ENCODE data around the gene CSRP1.

Gene CSRP1

DNA sequence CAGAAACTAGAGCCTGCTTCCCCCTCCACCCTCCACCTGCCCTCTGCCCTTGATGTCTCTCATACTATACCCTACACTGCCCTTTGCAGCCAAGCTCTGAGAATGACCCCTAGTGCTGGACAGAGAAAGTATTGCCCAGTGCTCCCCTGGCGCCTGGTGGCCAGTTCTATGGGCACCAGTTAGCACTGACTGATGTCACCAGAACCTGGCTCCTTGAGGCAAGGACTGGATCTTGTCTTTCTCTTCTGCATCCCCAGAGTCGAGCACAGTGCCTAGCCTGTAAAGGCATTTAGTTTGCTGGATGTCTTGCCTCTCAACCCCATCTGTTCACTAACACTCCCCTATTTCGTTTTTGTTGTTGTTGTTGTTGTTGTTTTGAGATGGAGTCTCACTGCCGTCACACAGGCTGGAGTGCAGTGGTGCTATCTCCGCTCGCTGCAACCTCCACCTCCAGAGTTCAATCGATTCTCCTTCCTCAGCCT, 43.8 kb downstream of the CSRP1 start:
- TF ChIP-seq, protein P1, sequence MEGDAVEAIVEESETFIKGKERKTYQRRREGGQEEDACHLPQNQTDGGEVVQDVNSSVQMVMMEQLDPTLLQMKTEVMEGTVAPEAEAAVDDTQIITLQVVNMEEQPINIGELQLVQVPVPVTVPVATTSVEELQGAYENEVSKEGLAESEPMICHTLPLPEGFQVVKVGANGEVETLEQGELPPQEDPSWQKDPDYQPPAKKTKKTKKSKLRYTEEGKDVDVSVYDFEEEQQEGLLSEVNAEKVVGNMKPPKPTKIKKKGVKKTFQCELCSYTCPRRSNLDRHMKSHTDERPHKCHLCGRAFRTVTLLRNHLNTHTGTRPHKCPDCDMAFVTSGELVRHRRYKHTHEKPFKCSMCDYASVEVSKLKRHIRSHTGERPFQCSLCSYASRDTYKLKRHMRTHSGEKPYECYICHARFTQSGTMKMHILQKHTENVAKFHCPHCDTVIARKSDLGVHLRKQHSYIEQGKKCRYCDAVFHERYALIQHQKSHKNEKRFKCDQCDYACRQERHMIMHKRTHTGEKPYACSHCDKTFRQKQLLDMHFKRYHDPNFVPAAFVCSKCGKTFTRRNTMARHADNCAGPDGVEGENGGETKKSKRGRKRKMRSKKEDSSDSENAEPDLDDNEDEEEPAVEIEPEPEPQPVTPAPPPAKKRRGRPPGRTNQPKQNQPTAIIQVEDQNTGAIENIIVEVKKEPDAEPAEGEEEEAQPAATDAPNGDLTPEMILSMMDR (IDR thresholded peaks at IDR 0.05) = no peak

DNA sequence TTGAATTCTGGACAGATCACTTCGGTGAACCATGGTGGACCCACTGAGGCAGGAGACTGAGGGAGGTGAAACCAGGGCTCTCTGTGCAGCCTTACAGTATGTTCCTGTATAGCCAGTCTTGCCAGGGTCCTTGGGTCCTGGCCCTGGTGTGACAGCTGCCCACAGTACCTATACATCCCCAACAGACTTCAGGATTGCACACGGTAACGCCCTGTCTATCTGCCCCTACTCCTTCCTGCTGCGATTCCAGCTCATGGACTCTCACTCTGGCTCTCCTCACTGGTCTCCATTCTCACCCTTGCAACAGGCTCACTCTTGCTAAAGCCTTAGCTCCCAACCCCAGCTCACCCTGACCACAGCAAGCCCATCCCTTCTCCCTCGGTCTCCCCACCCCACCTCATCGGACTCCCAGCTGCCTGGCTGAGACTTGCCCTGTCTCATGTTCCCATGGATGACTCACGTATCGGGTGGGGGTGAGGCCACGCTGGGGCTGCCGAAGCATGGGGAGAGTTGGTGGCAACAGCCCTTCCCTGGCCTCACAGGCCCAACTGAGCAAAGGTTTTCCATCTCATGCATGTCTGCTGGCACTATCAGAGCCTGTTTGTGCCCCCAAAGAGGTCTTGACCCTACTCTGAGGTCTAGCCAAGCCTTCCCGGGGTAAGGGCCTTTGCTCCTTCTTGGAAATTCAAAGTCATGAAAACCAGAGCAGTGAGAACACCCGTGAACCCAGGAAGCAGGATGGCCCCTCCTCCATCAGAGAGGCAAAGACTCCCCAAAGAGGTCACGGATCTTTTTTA, 45.1 kb downstream of the CSRP1 start:
- TF ChIP-seq, protein P1 (IDR thresholded peaks at IDR 0.05) = no peak

DNA sequence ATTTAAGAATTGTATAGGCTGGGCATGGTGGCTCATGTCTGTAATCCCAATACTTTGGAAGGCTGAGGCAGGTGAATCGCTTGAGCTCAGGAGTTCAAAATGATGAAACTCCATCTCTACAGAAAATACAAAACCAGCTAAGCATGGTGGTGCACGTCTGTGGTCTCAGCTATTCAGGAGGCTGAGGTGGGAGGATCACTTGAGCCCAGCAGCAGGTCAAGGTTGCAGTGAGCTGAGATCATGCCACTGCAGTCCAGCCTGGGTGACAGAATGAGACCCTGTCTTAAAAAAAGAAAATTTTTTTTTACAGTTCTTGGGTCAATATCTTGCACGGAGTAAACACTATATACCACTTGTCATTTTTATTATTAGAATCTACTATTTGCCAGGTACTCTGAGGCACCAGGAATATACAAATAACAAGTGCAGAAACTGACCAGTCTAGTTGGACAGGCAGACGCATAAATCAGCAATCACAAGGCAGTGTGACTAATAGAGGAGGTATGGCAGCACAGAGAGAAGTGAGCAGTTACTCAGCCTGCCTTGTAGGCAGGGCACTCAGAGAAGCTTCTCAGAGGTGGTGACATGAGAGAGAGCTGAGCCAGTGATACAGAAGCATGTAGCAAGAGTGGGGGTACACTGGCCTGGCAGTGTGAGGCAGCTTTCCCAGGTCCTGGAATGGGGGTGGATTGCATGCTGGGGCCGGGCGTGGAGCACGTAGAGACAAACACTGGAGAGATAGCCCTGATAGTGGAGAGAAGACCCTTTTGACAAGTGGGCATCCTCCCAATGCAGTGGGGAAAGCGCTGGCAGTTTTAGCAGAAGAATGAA, 45.9 kb downstream of the CSRP1 start:
- TF ChIP-seq, protein P1 (IDR thresholded peaks at IDR 0.05) = no peak

DNA sequence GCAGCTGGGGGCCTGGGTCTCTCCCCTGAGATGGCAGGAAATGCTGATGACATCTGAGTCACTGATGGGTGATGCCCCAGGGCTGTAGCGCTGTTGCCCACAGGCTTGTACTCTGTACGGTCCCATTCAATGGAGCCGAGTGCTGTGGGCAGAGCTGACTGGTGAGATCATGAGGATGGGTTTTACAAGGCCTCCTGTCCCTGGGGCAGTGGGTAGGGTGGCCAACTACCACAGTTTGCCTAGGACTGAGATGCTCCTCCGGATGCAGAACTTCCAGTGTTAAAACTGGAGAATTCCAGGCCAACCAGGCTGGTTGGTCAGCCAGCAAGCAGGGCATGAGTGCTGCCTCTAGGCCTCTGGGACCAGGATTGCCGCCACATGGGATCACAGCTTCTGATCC, 47.1 kb downstream of the CSRP1 start:
- TF ChIP-seq, protein P1 (IDR thresholded peaks at IDR 0.05) = no peak

DNA sequence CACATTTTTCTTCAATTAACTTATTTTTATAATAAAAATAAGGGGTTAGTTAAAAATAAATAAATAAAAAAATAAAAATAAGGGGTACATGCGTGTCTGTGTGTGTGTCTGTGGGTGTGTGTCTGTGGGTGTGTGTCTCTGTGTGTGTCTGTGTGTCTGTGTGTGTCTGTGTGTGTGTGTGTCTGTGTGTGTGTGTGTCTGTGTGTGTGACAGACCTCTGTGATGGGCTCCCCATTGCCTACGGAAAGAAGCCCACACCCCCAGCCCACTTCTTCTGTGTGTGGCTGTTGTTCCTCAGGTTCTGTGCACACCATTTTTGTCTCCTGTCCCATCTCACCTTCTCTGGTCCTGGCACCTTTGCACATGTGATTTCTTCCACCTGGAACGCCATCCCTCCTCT, 47.9 kb downstream of the CSRP1 start:
- TF ChIP-seq, protein P1 (IDR thresholded peaks at IDR 0.05) = no peak

DNA sequence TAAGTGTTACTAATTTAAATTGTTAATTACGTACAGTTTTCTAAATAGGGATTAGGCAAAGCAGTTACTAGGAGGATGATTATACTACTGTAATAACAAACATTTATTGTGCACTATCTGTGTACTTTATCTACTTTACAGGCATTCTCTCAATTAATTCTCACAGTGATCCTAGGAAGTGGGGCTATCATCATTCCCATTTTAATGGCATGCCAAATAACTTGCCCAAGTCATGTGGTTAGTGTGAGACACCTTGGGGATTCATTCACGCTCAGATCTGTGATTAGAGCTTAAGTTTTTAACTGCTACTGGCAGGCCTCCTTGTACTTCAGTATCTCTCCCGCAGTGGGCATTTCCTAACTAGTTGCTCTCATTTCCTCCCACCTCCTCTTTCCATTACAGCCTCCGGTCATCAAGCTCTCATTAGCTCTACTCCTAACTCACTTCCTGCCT, 49.4 kb downstream of the CSRP1 start:
- TF ChIP-seq, protein P1 (IDR thresholded peaks at IDR 0.05) = no peak

DNA sequence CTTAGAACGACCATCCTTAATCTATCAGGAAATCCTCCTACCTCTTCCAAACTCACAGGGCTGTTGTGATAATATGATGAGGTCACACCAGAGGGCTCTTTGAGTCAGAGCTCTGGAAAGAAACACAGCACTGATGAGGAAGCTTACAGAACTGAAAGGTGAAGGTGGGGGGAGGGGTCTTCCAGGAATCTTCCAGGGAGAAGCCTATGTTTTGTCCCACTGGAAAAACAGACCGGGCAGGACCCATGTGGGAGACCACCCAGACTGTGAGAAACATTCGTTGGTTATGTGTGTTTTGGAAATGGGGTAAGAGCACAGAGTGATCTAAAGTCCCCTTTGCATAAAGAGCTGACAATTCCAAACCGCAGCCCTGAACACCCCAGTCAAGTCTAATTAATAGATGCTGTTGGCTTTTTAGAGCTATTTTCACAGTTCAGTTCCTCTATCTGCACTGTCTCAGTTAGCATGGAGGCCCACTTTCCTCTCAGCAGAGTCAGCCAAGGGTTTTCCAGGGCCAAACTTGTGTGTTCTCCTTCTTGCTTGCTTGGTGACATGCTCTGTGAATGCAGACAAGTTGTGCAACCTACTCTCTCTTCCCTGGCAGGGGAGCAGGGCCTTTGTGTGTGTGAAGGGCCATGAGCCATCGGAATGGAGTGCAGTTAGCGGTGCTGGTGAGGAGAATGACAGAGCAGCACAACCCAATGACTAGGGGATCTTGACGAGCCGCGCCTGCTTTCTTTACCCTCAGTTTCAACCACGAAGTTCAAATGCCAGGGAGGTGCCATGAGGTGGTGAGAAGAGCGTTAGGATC, 50.2 kb downstream of the CSRP1 start:
- TF ChIP-seq, protein P1 (IDR thresholded peaks at IDR 0.05) = no peak
